ENCODE measurements around the gene PAMR1. TPM values are rescaled to one million over a fixed set of nuclear protein-coding genes. Genes with fewer than 3 reads are reported as not detected.

The PAMR1 gene, protein sequence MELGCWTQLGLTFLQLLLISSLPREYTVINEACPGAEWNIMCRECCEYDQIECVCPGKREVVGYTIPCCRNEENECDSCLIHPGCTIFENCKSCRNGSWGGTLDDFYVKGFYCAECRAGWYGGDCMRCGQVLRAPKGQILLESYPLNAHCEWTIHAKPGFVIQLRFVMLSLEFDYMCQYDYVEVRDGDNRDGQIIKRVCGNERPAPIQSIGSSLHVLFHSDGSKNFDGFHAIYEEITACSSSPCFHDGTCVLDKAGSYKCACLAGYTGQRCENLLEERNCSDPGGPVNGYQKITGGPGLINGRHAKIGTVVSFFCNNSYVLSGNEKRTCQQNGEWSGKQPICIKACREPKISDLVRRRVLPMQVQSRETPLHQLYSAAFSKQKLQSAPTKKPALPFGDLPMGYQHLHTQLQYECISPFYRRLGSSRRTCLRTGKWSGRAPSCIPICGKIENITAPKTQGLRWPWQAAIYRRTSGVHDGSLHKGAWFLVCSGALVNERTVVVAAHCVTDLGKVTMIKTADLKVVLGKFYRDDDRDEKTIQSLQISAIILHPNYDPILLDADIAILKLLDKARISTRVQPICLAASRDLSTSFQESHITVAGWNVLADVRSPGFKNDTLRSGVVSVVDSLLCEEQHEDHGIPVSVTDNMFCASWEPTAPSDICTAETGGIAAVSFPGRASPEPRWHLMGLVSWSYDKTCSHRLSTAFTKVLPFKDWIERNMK
- not detected in 2 replicates for polyA plus RNA-seq

DNA sequence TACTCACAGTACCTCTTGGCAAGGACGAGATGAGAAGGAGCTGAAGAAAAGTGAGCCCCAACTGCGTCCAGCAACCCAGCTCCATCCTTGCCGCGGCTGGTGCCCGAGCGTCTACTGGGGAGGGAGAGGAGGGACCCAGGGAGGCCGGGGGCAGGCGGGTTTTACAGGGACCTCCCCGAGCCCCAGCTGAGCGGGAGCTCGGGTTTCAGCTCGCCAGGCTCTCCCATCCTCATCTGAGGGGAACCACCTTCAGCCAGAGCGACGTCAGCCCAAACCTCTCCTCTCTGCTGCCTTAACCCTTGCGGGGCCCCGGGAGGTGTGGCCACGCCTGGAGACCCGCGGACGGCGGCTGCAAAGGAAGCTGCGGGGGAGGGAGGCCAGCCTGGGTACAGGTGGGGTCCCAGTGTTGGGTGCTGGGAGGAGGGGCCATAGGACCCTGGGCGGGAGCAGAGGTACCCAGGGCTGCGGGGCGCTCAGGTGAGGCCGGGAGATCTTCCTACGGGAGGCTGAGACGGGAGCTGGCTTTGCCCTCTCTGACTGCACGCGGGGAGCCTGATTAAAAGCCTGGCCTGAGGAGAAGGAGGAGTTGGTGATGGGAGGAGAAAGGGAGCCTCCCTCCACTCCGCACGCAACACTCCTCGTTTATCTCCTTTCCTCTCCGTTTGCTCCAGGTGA is at the start of gene PAMR1:
Gene PAMR1, minus strand, starts transcription at position 116 of the 675 bp plus-strand sequence. Its CDS starts 31 bp downstream, at position 85.

DNA sequence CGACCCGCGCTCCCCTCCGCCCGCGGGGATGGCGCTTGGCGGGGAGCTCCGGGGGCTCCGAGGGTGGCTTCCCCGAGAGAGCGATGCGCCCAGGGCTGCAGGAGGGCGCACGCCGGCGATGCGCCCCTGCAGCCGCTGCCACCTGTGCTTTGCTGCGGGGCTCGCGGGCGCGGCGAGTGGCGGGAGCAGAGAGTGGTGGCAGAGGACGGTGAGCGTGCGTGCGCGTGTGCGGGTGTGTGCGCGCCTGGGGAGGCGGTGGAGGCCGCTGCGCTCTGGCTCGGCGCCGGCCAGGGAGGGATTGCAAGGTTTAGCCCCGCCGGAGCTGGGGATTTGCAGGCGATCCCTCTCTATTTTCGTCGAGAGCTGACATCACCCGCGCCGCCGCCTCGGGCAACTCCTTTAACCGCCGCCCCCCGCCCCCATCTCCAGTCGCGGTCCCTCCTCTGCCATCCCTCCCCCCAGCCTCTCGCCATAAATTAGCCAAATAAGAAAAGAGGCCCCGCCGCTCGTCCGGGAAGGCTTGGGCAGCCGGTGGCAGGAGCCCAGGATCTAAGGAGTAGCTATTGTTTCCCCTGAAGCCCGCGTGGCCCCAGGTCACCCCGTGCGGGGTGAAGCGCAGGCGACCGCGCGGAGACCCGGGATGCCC is 106.1 kb downstream of the PAMR1 start, which contains the start of gene SLC1A2:
Gene SLC1A2, minus strand, starts transcription at position 375 of the 646 bp plus-strand sequence. CDS start 592 bp downstream, outside the sequence.

Other genes starting within 250 kb of the PAMR1 start
- gene SLC1A2, start 106.1 kb downstream of the PAMR1 start, polyA plus RNA-seq, result 45.5 and 62.6 TPM in 2 replicates
- gene FJX1, start 92.8 kb upstream of the PAMR1 start, polyA plus RNA-seq, result 5.8 and 7.5 TPM in 2 replicates
- gene TRIM44, start 137.2 kb upstream of the PAMR1 start, polyA plus RNA-seq, result 16.8 and 17.9 TPM in 2 replicates

Data from Purkinje cell (primary cell).